Measurements from ENCODE around the gene USP17L17.
"Not testable (repeated sequence)": the region's sequence is repeated elsewhere in the genome, so short reads cannot be mapped to it uniquely, and the experiment has no call there.

GRCh38 chr4:9267319-9267718, 23.6 kb downstream of the USP17L17 start, which contains the start of gene USP17L22:
- not testable (repeated sequence) for TF ChIP-seq CTCF (IDR thresholded peaks at IDR 0.05; ENCODE audit: low read length); EZH2 (optimal IDR thresholded peaks at IDR 0.05; ENCODE audit: low read depth, low read length)

Data from MM.1S (cell line).